HepG2 (cell line): ENCODE measurements around the gene CD151.

Experiments used
- EEA1 ChIP-seq: sonication (generic); formaldehyde crosslinking; IDR thresholded peaks from 2 replicates; pipeline ENCODE4 v1.5.1; 2020; ENCODE audit warnings: mild to moderate bottlenecking, missing genetic modification reagents, borderline replicate concordance
- ELF1 ChIP-seq: sonication (generic); formaldehyde crosslinking; IDR thresholded peaks from 2 replicates; pipeline ENCODE4 v1.4.0; 2020; ENCODE audit warnings: missing genetic modification reagents
- HNRNPLL ChIP-seq: fragments of 200-400 bp; formaldehyde crosslinking; IDR thresholded peaks from 2 replicates; pipeline ENCODE4 v1.6.1; 2017; ENCODE audit warnings: mild to moderate bottlenecking, low read depth, low read length; ENCODE audit not compliant: poor library complexity, severe bottlenecking
- JDP2 ChIP-seq: sonication (generic); formaldehyde crosslinking; IDR thresholded peaks from 2 replicates; pipeline ENCODE4 v1.8.1; 2022; ENCODE audit warnings: missing genetic modification reagents, borderline replicate concordance
- MYC ChIP-seq: sonication (generic); formaldehyde crosslinking; IDR thresholded peaks from 2 replicates; pipeline ENCODE4 v1.9.0; 2021; ENCODE audit warnings: missing genetic modification reagents, borderline replicate concordance
- PHF21A ChIP-seq: sonication (generic); formaldehyde crosslinking; IDR thresholded peaks from 2 replicates; pipeline ENCODE4 v1.5.0; 2020; ENCODE audit warnings: mild to moderate bottlenecking, missing genetic modification reagents
- POLR2AphosphoS2 ChIP-seq: IDR thresholded peaks from 2 replicates; pipeline ENCODE4 v1.6.1; 2011; ENCODE audit warnings: low read depth, low read length, improper control_type of control experiment
- RELA ChIP-seq: sonication (generic); formaldehyde crosslinking; IDR thresholded peaks from 2 replicates; pipeline ENCODE4 v1.4.0; 2020; ENCODE audit warnings: missing genetic modification reagents
- TCF12 ChIP-seq, 2 experiments: fragments of 450-650 bp in 1 of 2; sonication (generic) in 1 of 2; formaldehyde crosslinking in 1 of 2; IDR thresholded peaks; 2 replicates each; pipeline versions ENCODE4 v1.6.1 to v1.8.0; 2017 to 2022; ENCODE audit warnings: antibody characterized with exemption in 1 of 2, mild to moderate bottlenecking in 1 of 2, missing genetic modification reagents in 1 of 2, moderate library complexity in 1 of 2
- ZNF101 ChIP-seq: sonication (generic); formaldehyde crosslinking; IDR thresholded peaks from 2 replicates; pipeline ENCODE4 v1.4.0; 2020; ENCODE audit warnings: mild to moderate bottlenecking, low read depth, missing genetic modification reagents, borderline replicate concordance
- ZSCAN30 ChIP-seq: sonication (generic); formaldehyde crosslinking; IDR thresholded peaks from 2 replicates; pipeline ENCODE4 v1.5.0; 2020; ENCODE audit warnings: mild to moderate bottlenecking, missing genetic modification reagents
- TF ChIP-seq, protein P1 (sequence below): sonication (generic); formaldehyde crosslinking; IDR thresholded peaks from 2 replicates; pipeline ENCODE4 v1.5.0; 2020; ENCODE audit warnings: mild to moderate bottlenecking, missing genetic modification reagents, moderate library complexity

DNA sequence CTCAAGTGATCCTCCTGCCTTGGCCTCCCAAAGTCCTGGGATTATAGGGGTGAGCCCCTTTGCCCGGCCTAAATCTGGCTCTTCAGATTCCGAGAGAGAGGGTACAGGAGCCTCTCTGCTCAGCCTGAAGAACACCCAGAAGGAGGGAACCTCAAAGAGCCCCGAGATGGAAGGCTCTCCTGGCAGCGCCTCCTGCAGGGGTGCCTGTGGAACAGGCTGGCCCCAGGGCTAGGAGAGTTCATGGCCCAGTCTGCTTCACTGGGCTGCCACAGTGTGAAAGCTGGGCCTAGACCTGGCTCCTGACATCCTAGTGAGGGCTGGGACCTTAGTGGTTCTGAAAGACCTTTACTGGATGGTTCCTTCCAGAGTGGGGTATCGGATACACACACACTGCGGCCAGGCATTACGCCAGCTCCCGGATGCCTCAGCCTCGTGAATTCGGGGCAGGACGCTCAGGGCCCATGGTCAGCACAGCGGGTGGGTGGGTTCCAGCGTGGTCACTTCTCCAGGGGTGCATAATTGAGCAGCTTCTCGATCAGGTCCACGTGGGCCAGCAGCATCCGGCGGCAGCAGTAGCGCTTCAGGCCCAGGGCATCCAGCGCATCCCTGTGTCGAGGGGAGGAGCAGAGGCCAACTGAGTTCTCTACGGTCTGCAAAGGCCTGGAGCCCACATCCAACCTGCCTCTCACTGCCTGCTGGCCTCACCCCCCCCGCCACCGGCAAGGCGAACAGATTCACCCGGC is 7.3 kb downstream of the CD151 start:
- TF ChIP-seq, protein P1, sequence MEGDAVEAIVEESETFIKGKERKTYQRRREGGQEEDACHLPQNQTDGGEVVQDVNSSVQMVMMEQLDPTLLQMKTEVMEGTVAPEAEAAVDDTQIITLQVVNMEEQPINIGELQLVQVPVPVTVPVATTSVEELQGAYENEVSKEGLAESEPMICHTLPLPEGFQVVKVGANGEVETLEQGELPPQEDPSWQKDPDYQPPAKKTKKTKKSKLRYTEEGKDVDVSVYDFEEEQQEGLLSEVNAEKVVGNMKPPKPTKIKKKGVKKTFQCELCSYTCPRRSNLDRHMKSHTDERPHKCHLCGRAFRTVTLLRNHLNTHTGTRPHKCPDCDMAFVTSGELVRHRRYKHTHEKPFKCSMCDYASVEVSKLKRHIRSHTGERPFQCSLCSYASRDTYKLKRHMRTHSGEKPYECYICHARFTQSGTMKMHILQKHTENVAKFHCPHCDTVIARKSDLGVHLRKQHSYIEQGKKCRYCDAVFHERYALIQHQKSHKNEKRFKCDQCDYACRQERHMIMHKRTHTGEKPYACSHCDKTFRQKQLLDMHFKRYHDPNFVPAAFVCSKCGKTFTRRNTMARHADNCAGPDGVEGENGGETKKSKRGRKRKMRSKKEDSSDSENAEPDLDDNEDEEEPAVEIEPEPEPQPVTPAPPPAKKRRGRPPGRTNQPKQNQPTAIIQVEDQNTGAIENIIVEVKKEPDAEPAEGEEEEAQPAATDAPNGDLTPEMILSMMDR (CRISPR knock-in tag): peak; percentile 50
- TF ChIP-seq EEA1 (CRISPR knock-in tag) (no peak), ELF1 (CRISPR knock-in tag) (no peak), PHF21A (CRISPR knock-in tag) (no peak), MYC (CRISPR knock-in tag) (no peak), ZSCAN30 (CRISPR knock-in tag) (no peak), ZNF101 (no peak), POLR2AphosphoS2 (no peak), RELA (CRISPR knock-in tag) (no peak), TCF12 (IDR thresholded peaks at IDR 0.05) (no peak), TCF12 (CRISPR knock-in tag; IDR thresholded peaks at IDR 0.05) (no peak), HNRNPLL (no peak), JDP2 (CRISPR knock-in tag) (no peak)
